ENCODE data around the gene SLC22A1. TPM values are rescaled to one million over a fixed set of nuclear protein-coding genes. Genes with fewer than 3 reads are reported as not detected.

The SLC22A1 gene
- total RNA-seq, 4 donors from 2014 or later, result 1.4 to 2.6 (median 1.5) TPM

DNA sequence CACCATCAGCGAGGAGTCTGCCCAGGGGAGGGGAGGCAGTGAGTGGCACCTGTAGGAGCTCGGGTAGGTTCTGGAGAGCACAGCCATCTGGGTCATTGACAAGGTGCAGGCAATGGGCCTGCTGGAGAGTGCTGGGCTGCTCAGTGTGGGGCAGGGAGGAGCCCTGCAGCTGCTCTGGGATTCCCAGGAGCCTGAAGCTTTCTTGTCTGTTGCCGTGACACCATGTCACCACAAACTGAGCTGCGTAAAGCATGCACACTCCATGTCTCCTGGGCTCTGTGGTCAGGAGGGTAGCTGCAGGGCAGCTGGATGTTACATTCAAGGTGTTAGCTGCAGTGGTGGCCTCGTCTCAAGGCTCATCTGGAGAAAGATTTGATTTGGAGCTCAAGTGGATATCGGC is 4.5 kb upstream of the SLC22A1 start:
- TF ChIP-seq, protein P1, sequence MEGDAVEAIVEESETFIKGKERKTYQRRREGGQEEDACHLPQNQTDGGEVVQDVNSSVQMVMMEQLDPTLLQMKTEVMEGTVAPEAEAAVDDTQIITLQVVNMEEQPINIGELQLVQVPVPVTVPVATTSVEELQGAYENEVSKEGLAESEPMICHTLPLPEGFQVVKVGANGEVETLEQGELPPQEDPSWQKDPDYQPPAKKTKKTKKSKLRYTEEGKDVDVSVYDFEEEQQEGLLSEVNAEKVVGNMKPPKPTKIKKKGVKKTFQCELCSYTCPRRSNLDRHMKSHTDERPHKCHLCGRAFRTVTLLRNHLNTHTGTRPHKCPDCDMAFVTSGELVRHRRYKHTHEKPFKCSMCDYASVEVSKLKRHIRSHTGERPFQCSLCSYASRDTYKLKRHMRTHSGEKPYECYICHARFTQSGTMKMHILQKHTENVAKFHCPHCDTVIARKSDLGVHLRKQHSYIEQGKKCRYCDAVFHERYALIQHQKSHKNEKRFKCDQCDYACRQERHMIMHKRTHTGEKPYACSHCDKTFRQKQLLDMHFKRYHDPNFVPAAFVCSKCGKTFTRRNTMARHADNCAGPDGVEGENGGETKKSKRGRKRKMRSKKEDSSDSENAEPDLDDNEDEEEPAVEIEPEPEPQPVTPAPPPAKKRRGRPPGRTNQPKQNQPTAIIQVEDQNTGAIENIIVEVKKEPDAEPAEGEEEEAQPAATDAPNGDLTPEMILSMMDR (IDR thresholded peaks at IDR 0.05; ENCODE audit: low read depth), result no peak

DNA sequence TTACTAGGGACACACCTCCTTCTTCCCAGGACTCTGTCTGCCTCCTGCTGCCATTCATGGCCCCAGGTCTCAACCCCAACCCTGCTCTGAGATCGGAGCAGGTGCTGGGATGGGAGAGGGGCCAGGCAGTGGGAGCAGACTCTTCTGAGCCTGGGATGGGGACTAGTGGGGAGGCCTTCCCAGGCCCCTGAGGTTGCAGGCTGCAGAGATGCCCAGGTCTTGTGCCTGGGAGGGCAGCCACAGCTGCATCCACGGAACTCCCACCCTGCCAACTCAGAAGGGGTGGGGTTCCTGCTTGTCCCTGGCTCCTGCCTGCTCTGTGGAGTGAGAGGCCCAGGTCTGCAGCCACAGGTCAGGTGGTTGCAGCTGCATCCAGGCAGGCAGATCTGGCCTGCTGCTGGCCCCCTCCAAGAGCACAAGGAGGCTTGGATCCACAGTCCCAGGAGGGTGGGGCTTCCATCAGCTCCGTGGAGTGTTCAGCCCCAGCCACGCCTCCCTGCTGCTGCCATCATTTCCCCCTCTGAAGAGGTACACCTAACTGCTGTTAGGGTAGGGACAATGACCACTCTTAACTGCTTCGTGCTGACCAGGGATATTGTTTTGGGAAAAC is 2.9 kb upstream of the SLC22A1 start:
- TF ChIP-seq, protein P1 (IDR thresholded peaks at IDR 0.05; ENCODE audit: low read depth), result no peak

DNA sequence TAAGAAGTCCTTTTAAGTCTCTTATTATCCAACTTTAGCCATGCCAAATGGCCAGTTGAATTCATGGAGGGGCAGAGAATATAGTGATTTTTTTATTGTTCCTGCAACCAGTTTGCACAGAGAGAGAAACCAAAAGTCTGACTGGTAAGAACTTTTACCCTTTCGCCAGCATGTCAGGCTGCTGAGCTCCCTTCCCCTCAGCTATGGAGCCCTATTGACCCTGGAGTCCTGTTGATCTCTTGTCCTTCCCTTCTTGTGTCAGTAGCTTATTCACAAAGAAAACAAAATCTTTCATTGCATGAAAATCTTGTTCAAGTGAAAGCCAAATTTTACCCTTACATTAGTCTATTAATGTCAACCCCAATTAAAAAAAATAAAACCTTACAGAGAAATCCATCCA is 1.5 kb upstream of the SLC22A1 start:
- TF ChIP-seq, protein P1 (IDR thresholded peaks at IDR 0.05; ENCODE audit: low read depth), result no peak

DNA sequence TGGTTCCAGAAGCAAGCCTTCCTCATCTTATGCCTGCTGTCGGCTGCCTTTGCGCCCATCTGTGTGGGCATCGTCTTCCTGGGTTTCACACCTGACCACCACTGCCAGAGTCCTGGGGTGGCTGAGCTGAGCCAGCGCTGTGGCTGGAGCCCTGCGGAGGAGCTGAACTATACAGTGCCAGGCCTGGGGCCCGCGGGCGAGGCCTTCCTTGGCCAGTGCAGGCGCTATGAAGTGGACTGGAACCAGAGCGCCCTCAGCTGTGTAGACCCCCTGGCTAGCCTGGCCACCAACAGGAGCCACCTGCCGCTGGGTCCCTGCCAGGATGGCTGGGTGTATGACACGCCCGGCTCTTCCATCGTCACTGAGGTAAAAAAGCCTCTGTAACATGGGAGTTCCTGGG is 366 bp downstream of the SLC22A1 start:
- TF ChIP-seq, protein P1 (IDR thresholded peaks at IDR 0.05; ENCODE audit: low read depth), result no peak

DNA sequence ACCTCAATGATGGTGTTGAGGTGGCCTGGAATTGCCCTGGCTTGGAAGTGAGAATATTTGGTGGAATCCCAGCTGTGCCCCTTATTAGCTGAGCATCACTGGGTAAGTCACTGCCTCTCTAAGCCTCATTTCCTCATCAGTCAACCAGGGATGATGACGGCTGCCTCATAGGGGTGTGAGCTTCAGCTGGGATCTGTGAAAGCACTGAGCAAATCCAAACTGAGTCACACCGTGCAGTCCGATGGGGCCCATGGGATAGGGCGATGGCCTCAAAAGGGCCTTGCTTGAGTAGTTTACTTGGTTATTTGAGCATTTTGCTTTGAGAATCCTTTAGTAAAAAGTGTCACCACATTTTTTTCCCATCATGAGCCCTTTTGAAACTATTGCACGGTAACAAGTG is 1.1 kb downstream of the SLC22A1 start:
- TF ChIP-seq, protein P1 (IDR thresholded peaks at IDR 0.05; ENCODE audit: low read depth), result no peak

DNA sequence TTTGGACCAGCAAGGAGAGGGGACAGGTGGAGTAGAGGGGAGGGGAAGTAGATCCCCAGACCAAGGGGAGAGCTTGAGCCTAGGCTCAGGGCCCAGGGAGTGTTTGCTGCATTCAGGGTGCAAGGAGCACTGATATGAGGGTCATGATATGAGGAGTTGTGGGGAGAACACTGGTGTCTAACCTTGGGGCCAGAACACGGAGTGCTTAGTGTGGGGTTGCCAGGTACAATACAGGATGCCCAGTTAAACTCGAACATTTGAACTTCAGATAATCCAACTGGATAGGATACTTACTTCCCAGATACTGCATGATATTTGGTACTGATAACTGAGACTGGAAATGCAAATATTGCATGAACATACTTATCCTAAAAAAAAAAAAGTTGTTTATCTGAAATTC is 2.4 kb downstream of the SLC22A1 start:
- TF ChIP-seq, protein P1 (IDR thresholded peaks at IDR 0.05; ENCODE audit: low read depth), result no peak

DNA sequence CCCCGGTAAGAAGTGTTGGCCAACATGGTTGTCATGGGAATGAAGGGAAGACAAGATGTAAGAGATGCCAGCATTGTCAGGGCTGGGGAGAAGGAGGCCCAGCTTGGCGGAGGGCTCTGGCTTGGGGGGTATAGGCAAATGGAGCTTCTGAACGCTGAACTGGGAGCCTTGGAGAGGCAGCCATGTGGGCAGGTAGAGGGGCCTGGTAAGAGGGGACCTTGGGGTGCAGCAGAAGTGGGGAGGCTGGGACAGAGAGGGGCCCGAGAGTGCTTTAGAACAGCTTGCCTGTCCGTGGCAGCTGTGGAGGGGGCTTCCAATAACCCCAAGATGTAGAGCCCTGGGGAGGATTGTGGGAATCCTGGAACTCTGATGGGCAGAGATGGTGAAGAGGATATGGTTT is 3.0 kb downstream of the SLC22A1 start:
- TF ChIP-seq, protein P1 (IDR thresholded peaks at IDR 0.05; ENCODE audit: low read depth), result no peak
